ENCODE measurements around the gene CAMTA1.

CAMTA1 gene

GRCh38 chr1:7228252-7228961 is 443.2 kb downstream of the CAMTA1 start:
- ATAC-seq: no peak
- TF ChIP-seq TCF4 (CRISPR knock-in tag; IDR thresholded peaks at IDR 0.05; ENCODE audit: borderline replicate concordance) (no peak), OSR1 (CRISPR knock-in tag; IDR thresholded peaks at IDR 0.05) (no peak), ESRRG (CRISPR knock-in tag; IDR thresholded peaks at IDR 0.05) (no peak), ARNTL (CRISPR knock-in tag; IDR thresholded peaks at IDR 0.05; ENCODE audit: borderline replicate concordance, low read depth) (no peak)

- ATAC-seq: no peak
- no peak for TF ChIP-seq ZFP3 (CRISPR knock-in tag; IDR thresholded peaks at IDR 0.05)
- no peak for TF ChIP-seq BACH2 (CRISPR knock-in tag; IDR thresholded peaks at IDR 0.05; ENCODE audit: borderline replicate concordance)
- no peak for TF ChIP-seq ZNF565 (CRISPR knock-in tag; conservative IDR thresholded peaks at IDR 0.05; ENCODE audit: low read depth)
- TF ChIP-seq CSDC2 (CRISPR knock-in tag; IDR thresholded peaks at IDR 0.05): no peak
- TF ChIP-seq, protein P1, sequence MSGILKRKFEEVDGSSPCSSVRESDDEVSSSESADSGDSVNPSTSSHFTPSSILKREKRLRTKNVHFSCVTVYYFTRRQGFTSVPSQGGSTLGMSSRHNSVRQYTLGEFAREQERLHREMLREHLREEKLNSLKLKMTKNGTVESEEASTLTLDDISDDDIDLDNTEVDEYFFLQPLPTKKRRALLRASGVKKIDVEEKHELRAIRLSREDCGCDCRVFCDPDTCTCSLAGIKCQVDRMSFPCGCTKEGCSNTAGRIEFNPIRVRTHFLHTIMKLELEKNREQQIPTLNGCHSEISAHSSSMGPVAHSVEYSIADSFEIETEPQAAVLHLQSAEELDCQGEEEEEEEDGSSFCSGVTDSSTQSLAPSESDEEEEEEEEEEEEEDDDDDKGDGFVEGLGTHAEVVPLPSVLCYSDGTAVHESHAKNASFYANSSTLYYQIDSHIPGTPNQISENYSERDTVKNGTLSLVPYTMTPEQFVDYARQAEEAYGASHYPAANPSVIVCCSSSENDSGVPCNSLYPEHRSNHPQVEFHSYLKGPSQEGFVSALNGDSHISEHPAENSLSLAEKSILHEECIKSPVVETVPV (CRISPR knock-in tag; IDR thresholded peaks at IDR 0.05): no peak
- no peak for TF ChIP-seq ZFP30 (CRISPR knock-in tag; IDR thresholded peaks at IDR 0.05)
- TF ChIP-seq, protein P2, sequence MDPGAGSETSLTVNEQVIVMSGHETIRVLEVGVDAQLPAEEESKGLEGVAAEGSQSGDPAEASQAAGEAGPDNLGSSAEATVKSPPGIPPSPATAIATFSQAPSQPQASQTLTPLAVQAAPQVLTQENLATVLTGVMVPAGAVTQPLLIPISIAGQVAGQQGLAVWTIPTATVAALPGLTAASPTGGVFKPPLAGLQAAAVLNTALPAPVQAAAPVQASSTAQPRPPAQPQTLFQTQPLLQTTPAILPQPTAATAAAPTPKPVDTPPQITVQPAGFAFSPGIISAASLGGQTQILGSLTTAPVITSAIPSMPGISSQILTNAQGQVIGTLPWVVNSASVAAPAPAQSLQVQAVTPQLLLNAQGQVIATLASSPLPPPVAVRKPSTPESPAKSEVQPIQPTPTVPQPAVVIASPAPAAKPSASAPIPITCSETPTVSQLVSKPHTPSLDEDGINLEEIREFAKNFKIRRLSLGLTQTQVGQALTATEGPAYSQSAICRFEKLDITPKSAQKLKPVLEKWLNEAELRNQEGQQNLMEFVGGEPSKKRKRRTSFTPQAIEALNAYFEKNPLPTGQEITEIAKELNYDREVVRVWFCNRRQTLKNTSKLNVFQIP (CRISPR knock-in tag; IDR thresholded peaks at IDR 0.05; ENCODE audit: borderline replicate concordance, low read depth): no peak
Observed at GRCh38 chr1:7229186-7229585, 443.9 kb downstream of the CAMTA1 start.

- no peak for ATAC-seq
- TF ChIP-seq, protein P2 (CRISPR knock-in tag; IDR thresholded peaks at IDR 0.05; ENCODE audit: borderline replicate concordance, low read depth): no peak
- TF ChIP-seq TCF4 (CRISPR knock-in tag; IDR thresholded peaks at IDR 0.05; ENCODE audit: borderline replicate concordance): no peak
- TF ChIP-seq PPARA (CRISPR knock-in tag; IDR thresholded peaks at IDR 0.05; ENCODE audit: borderline replicate concordance): no peak
- TF ChIP-seq TSHZ2 (CRISPR knock-in tag; IDR thresholded peaks at IDR 0.05): no peak
Observed at GRCh38 chr1:7229696-7230631, 444.7 kb downstream of the CAMTA1 start.

DNA sequence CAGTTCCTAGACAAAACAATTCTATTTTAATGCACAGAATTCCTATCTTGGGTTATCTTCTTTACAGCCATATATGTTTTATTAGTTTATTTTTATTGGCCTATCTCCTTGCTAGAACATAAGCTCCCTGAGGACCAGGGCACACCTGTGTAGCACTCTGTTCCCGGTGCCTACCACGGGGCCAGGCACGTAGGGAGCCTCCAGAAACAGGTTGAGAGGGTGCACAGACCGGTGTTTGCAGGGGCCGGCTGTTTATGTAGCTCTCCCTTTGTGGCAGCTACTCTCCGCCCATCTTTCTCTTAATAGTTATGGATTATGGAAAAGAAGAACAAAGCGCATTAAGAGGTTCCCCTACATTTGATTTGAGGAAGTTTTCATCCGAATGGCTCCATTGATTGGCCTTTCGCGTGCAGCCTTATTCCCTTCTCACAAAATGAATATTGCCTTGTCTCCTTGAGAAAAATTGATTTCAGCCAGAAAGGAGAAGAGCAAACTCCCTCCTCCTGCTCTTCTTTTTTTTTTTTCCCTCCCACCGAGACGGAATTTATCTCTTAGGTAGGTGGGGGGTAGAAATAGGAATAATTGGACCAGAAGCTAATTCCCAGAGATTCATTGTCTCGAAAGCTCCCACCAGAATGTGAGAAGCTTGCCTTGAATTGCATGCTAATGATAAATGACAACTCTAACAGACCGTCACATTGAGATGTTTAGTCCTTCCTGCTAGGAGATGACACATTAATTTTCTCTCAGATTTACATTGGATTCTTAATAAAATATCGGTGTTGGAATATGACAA is 447.4 kb downstream of the CAMTA1 start:
- ATAC-seq: no peak
- TF ChIP-seq CSDC2 (CRISPR knock-in tag; IDR thresholded peaks at IDR 0.05): no peak
- TF ChIP-seq ZNF565 (CRISPR knock-in tag; conservative IDR thresholded peaks at IDR 0.05; ENCODE audit: low read depth): no peak
- no peak for TF ChIP-seq GLIS3 (CRISPR knock-in tag; IDR thresholded peaks at IDR 0.05)
- TF ChIP-seq ZFP3 (CRISPR knock-in tag; IDR thresholded peaks at IDR 0.05): no peak
- no peak for TF ChIP-seq RARB (CRISPR knock-in tag; IDR thresholded peaks at IDR 0.05)
- TF ChIP-seq PPARA (CRISPR knock-in tag; IDR thresholded peaks at IDR 0.05; ENCODE audit: borderline replicate concordance): no peak
- TF ChIP-seq ISL1 (CRISPR knock-in tag; IDR thresholded peaks at IDR 0.05): no peak
- TF ChIP-seq TOX (CRISPR knock-in tag; IDR thresholded peaks at IDR 0.05; ENCODE audit: borderline replicate concordance): no peak
- TF ChIP-seq TSHZ2 (CRISPR knock-in tag; IDR thresholded peaks at IDR 0.05): no peak
